Measurements from ENCODE around the gene MAP1B. TPM values are rescaled to one million over a fixed set of nuclear protein-coding genes. Genes with fewer than 3 reads are reported as not detected.

Gene MAP1B
- polyA plus RNA-seq, 4 donors: 11.6 to 50.2 (median 23.0) TPM

GRCh38 chr5:72129725-72130124 is 22.4 kb downstream of the MAP1B start:
- DNase-seq (ENCODE audit: low read depth in 4 of 4, low spot score in 3 of 4): no peak

GRCh38 chr5:72130351-72130761 is 23.1 kb downstream of the MAP1B start:
- DNase-seq (ENCODE audit: low read depth in 4 of 4, low spot score in 3 of 4): no peak

GRCh38 chr5:72133212-72133990 is 26.1 kb downstream of the MAP1B start:
- no peak for DNase-seq (ENCODE audit: low read depth in 4 of 4, low spot score in 3 of 4)

- no peak for DNase-seq (ENCODE audit: low read depth in 4 of 4, low spot score in 3 of 4)
These were observed 27.1 kb downstream of the MAP1B start for GRCh38 chr5:72134226-72134899.

- DNase-seq (ENCODE audit: low read depth in 4 of 4, low spot score in 3 of 4): no peak
These were observed 30.6 kb downstream of the MAP1B start for GRCh38 chr5:72137826-72138409.

GRCh38 chr5:72138943-72139521 is 31.8 kb downstream of the MAP1B start:
- DNase-seq (ENCODE audit: low read depth in 4 of 4, low spot score in 3 of 4): no peak

- no peak for DNase-seq (ENCODE audit: low read depth in 4 of 4, low spot score in 3 of 4)
These were observed 33.4 kb downstream of the MAP1B start for GRCh38 chr5:72140711-72141110.

GRCh38 chr5:72141440-72142355 is 34.4 kb downstream of the MAP1B start:
- peak in 3 of 4 donors; percentile 14 to 26 (median 19) for DNase-seq (ENCODE audit: low read depth in 4 of 4, low spot score in 3 of 4)

GRCh38 chr5:72144762-72145161 is 37.5 kb downstream of the MAP1B start:
- DNase-seq (ENCODE audit: low read depth in 4 of 4, low spot score in 3 of 4): no peak

GRCh38 chr5:72145348-72145747 is 38.1 kb downstream of the MAP1B start:
- DNase-seq (ENCODE audit: low read depth in 4 of 4, low spot score in 3 of 4): no peak

GRCh38 chr5:72146056-72146455 is 38.8 kb downstream of the MAP1B start:
- no peak for DNase-seq (ENCODE audit: low read depth in 4 of 4, low spot score in 3 of 4)

GRCh38 chr5:72147569-72147968 is 40.3 kb downstream of the MAP1B start:
- DNase-seq (ENCODE audit: low read depth in 4 of 4, low spot score in 3 of 4): no peak

GRCh38 chr5:72149742-72150141 is 42.5 kb downstream of the MAP1B start:
- DNase-seq (ENCODE audit: low read depth in 4 of 4, low spot score in 3 of 4): no peak

- DNase-seq (ENCODE audit: low read depth in 4 of 4, low spot score in 3 of 4): no peak
These were observed 43.9 kb downstream of the MAP1B start for GRCh38 chr5:72151169-72151568.

- no peak for DNase-seq (ENCODE audit: low read depth in 4 of 4, low spot score in 3 of 4)
These were observed 44.4 kb downstream of the MAP1B start for GRCh38 chr5:72151646-72152045.

- DNase-seq (ENCODE audit: low read depth in 4 of 4, low spot score in 3 of 4): no peak
These were observed 45.3 kb downstream of the MAP1B start for GRCh38 chr5:72152545-72152944.

- DNase-seq (ENCODE audit: low read depth in 4 of 4, low spot score in 3 of 4): no peak
These were observed 46.3 kb downstream of the MAP1B start for GRCh38 chr5:72153551-72153950.

- DNase-seq (ENCODE audit: low read depth in 4 of 4, low spot score in 3 of 4): no peak
These were observed 46.9 kb downstream of the MAP1B start for GRCh38 chr5:72154076-72154756.

- DNase-seq (ENCODE audit: low read depth in 4 of 4, low spot score in 3 of 4): peak in 2 of 4 donors; percentile 14 to 20
These were observed 49.8 kb downstream of the MAP1B start for GRCh38 chr5:72156946-72157624.

Measured in left renal pelvis (tissue), 4 donors.